Spinal cord (tissue), 10 donors: ENCODE data around the gene LCTL. TPM values are rescaled to one million over a fixed set of nuclear protein-coding genes. Genes with fewer than 3 reads are reported as not detected.

Experiments
- DNase-seq, 6 donors: peaks; one replicate each; pipeline versions ENCODE4 v3.0.0 to v3.0.0-alpha.2; 2013 to 2015; ENCODE audit warnings: low spot score in 6 of 6, low read depth in 4 of 6
- H3K27ac ChIP-seq: one replicate; pipeline ENCODE4 v1.5.1; 2013; ENCODE audit warnings: low read depth, low read length, control low read depth
- H3K27me3 ChIP-seq: one replicate; pipeline ENCODE4 v1.6.1; 2013; ENCODE audit warnings: low read length; ENCODE audit not compliant: control insufficient read depth, insufficient read depth
- H3K36me3 ChIP-seq: one replicate; pipeline ENCODE4 v1.6.1; 2013; ENCODE audit warnings: low read length; ENCODE audit not compliant: control insufficient read depth, insufficient read depth
- H3K4me1 ChIP-seq: one replicate; pipeline ENCODE4 v1.6.1; 2013; ENCODE audit warnings: low read length; ENCODE audit not compliant: control insufficient read depth, insufficient read depth
- H3K4me3 ChIP-seq: one replicate; pipeline ENCODE4 v1.5.1; 2013; ENCODE audit warnings: low read depth, low read length, control low read depth
- H3K9me3 ChIP-seq: one replicate; pipeline ENCODE4 v1.6.1; 2013; ENCODE audit warnings: low read length; ENCODE audit not compliant: control insufficient read depth, insufficient read depth
- WGBS: methylation state at CpG from one replicate; pipeline ENCODE4 v1.1.5; 2013; ENCODE audit warnings: missing lambda C conversion rate; ENCODE audit not compliant: insufficient coverage; 5-methylcytosine and 5-hydroxymethylcytosine counted together
- polyA plus RNA-seq, 2 donors: library from polyadenylated mRNA; unstranded; fragments of 120-200 nt; gene quantifications; one replicate each; pipeline ENCODE4 v1.2.1, GENCODE V29; 2013; ENCODE audit not compliant: insufficient read length in 2 of 2
- total RNA-seq, 2 donors: library from RNA; depleted of rRNA in 1 of 2; stranded (reverse); fragments of 120-200 nt in 1 of 2; fragments of >200 nt in 1 of 2; gene quantifications; one replicate each; pipeline versions ENCODE4 v1.2.3 to v1.2.4, GENCODE V29; 2013 to 2014
- donor health status: healthy.

The LCTL gene
- total and polyA plus RNA-seq, 4 donors: 0.10 to 0.54 (median 0.38) TPM

DNA sequence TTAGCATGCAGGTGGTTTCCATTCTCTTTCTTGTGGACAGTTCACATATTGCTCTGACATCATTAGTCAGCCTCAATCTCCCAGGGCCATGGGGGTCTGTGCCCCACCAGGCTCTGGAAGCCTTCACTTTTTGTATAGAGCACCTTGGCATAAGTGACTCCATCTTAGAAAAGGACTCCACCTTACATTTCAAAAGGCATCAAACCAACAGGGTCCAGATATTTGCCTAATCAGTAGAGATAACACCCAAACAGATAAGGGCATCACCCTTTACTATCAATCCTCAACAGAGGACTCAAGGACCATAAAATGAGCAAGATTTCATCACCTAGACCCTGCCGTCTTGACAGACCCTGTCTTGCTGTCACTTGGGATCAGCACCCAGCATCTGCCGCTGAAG lies 35.7 kb upstream of the LCTL start:
- H3K27ac ChIP-seq: no peak overlapping the region
- no peaks in the 10 kb centered on the region for H3K36me3 ChIP-seq
- WGBS: 58% methylated on average over 2 of the region's 2 CpGs
- no peaks in the 10 kb centered on the region for H3K27me3 ChIP-seq
- DNase-seq: no peak
- H3K4me1 ChIP-seq: no peaks in the 10 kb centered on the region
- no peaks in the 10 kb centered on the region for H3K9me3 ChIP-seq
- no peak overlapping the region for H3K4me3 ChIP-seq

DNA sequence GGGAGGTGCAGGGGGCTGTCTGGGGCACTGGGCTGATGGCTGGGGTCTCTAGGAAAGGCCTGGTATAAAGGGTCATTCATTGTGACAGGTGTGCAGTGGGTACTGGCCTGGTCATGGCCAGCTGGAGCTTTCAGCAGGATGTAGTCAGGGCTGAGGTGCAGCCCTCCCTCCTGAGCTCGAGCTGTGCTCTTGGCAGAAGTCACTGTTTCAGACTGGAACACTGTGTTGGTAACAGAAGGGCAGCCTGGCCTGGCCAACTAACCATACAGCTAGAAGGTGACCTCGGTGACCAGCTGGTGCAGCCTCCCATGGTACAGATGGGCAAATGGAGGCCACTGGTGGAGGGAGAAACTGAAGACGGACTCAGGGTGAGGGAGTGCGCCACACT lies 34.4 kb upstream of the LCTL start:
- Histone ChIP-seq H3K27me3 (no peaks in the 10 kb centered on the region), H3K36me3 (no peaks in the 10 kb centered on the region), H3K4me3 (no peak overlapping the region), H3K27ac (no peak overlapping the region), H3K4me1 (no peaks in the 10 kb centered on the region), H3K9me3 (no peaks in the 10 kb centered on the region)
- no peak for DNase-seq
- 80% methylated on average over 4 of the region's 4 CpGs for WGBS

DNA sequence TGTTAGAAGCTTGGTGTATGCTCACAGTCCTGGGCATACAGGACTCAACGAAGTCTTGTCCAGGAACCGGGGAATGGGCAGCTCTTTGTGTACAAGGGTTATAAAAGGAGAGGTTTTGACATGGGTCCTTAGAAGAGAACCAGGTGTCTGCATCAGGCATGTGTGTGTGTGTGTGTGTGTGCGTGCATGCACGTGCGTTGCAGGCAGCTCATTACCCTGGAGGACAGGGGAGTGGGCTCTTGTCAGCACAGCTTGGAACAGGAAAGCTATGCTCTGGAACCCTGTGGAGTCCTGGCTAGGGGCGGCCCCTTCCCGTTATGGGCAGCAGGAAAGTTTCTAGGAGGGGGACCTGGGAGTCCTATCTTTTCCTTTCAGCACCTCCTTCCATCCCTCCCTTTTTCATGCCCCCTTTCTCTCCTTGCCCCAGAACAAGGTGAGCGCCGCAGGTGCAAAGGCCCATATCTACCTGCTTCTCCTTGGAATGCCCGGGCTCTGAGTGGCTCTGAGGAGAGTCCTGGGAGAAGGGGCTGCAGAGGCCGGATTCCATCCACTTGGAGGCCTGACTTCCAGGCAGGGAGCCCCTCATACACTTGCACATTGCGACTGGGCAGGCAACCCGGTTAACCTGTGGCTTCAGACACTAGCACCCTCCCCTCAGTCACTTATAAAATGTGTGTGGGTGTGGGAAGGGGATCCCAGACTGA lies 33.9 kb upstream of the LCTL start:
- no peaks in the 10 kb centered on the region for H3K36me3 ChIP-seq
- no peak overlapping the region for H3K4me3 ChIP-seq
- WGBS: 73% methylated on average over 7 of the region's 13 CpGs

DNA sequence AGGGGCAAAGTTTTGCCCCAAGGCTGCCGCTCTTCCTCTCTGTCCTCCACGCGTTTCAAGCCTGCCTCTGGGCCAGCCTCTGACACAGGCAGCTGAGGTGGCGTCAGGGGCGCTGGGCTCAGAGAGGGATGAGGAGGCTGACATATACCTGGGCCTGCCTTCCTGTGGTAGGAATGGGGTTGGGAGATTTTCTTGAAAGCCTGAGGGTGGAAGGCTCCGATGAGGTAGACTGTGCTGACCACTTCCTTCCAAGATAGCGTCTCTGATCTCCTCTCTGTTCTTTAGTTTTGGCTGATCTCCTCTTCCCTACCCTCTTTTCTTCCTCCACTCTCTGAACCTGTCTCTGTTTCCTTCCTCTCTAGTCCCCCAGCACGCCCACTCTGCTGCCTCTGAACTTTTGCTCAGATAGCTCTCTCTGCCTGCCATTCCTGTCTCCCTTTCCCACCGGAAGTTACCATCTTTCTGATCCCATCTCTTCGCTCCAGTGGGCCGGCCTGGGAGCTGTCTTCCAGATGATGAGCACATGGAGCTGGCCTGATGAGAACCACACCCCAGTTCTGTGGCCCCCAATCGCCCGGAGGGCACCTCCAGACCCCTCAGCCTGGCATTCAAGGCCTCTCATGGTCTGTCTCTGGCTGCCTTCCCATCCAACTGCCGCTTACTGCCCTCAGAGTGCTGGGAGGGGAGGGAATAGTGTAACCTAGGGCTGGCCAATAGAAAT lies 32.5 kb upstream of the LCTL start:
- DNase-seq: no peak
- H3K27me3 ChIP-seq: no peaks in the 10 kb centered on the region

More for the DNA sequence above, 33.9 kb upstream of the LCTL start:
- no peaks in the 10 kb centered on the region for H3K9me3 ChIP-seq
- DNase-seq: no peak
- H3K27me3 ChIP-seq: no peaks in the 10 kb centered on the region
- H3K4me1 ChIP-seq: no peaks in the 10 kb centered on the region
- H3K27ac ChIP-seq: no peak overlapping the region

DNA sequence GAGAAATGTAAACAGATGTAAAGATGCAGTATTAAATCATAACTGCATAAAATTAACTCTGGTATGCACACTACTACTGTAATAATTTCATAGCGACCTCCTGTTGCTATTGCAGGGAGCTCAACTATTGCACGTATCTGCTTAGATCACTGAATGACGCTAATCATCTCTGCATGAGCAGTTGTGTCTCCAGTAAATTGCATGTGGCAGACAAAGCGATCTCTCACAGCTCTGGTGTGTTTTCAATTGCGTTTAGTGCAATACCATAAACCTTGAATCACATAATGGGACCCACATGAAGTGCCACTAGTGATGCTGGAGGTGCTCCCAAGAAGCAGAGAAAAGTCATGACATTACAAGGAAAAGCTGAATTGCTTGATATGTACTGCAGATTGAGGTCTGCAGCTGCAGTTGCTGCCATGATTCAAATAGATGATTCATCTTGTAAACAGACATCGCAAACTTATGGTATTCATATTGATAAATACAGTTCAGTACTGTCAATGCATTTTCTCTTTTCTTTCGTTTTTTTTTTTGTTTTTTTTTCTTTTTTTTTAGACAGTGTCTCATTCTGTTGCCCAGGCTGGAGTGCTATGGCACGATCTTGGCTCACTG lies 30.2 kb upstream of the LCTL start:
- Histone ChIP-seq H3K9me3 (no peaks in the 10 kb centered on the region), H3K27ac (no peak overlapping the region), H3K36me3 (no peaks in the 10 kb centered on the region), H3K4me3 (no peak overlapping the region), H3K4me1 (no peaks in the 10 kb centered on the region), H3K27me3 (no peaks in the 10 kb centered on the region)
- 0% methylated on average over 1 of the region's 8 CpGs for WGBS
- DNase-seq: peak in 1 of 6 donors; percentile 86

More for the DNA sequence above, 32.5 kb upstream of the LCTL start:
- Histone ChIP-seq H3K9me3 (no peaks in the 10 kb centered on the region), H3K27ac (no peak overlapping the region), H3K36me3 (no peaks in the 10 kb centered on the region), H3K4me1 (no peaks in the 10 kb centered on the region), H3K4me3 (no peak overlapping the region)
- 91% methylated on average over 13 of the region's 14 CpGs for WGBS

DNA sequence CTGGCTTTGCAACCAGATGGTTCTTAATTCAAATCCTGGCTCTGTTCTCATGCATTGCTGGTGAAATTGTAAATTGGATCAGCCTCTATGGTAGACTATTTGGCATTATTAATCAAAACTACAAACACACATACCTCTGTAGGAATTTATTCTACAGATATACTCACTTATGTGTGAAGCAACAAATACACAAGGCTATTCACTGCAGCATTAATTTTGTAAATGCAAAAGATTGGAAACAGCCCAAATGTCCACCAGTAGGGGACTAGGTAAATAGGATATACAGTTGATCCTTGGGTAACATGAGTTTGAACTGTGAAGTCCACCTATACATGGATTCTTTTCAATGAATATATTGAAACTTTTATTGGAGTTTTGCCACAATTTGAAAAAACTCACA lies 29.5 kb upstream of the LCTL start:
- Histone ChIP-seq H3K27ac (no peak overlapping the region), H3K9me3 (no peaks in the 10 kb centered on the region), H3K4me3 (no peak overlapping the region), H3K36me3 (no peaks in the 10 kb centered on the region), H3K27me3 (no peaks in the 10 kb centered on the region), H3K4me1 (no peaks in the 10 kb centered on the region)
- no peak for DNase-seq

DNA sequence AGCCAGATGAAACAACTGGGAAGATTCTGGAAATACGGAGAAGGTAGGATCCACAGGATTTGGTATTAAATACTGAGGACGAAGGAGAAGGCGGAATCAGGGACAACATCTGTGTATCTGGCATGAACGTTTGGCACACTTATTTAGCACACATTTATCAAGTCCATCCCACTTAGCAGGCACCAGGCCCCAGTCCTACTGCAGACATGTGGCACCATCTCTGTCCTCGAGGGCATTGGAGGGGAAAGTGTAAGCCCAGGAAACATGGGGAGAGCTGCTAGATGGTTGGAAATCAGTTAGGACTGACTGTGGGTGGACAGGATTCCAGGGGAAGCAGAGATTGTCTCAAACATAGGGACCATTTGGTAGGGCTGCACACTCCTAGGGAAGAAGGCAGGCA lies 29.0 kb upstream of the LCTL start:
- DNase-seq: no peak
- Histone ChIP-seq H3K4me1 (no peaks in the 10 kb centered on the region), H3K4me3 (no peak overlapping the region), H3K9me3 (no peaks in the 10 kb centered on the region), H3K27ac (no peak overlapping the region), H3K36me3 (no peaks in the 10 kb centered on the region), H3K27me3 (no peaks in the 10 kb centered on the region)
- 75% methylated on average over 1 of the region's 5 CpGs for WGBS

DNA sequence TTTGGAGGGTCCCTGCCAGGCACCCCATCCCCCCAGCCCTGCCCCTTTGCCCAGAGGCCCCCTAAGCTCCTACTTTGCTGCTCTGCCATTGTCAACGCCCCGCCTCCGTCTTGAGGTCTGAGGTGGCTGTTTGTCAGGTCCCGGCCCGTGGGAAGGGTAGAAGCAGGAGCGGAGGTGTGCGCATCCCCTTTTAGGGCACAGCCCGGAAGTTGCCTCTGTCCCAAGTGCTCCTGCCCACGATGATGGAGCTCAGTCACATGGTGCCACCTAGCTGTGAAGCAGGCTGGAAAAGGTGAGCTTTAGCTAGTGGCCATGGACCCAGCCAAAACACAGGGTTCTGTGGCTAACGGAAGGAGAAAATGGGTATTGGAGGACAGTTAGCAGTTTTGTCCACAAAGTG lies 28.5 kb upstream of the LCTL start:
- Histone ChIP-seq H3K4me3 (no peak overlapping the region), H3K36me3 (no peaks in the 10 kb centered on the region), H3K9me3 (no peaks in the 10 kb centered on the region), H3K4me1 (no peaks in the 10 kb centered on the region), H3K27ac (no peak overlapping the region), H3K27me3 (no peaks in the 10 kb centered on the region)
- WGBS: 79% methylated on average over 10 of the region's 10 CpGs
- no peak for DNase-seq

DNA sequence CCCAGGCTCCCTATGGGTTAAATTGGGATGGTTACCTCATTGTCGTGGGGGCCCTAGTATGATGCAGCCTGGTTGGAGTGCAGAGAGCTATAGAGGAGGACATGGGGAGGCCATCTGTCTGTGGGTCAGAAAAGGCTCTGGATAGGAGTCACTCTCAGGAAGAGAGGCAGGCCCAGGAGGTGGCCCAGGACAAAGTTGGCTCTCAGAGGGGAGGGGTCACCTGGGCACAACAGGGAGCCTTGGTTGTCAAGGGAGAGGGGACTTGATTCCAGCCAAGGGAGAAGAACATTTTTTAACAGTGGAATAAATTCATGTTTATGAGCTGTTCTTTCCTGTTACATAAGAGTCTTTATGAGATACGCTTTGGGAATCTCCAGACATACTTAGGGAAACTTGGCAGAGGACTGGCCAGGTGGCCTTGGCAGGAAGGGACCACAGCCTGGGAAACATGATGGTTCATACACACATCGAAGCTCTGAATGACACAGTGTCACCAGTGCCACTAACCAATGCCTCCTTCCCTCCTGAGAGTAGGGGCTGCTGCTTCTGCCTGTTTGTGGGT lies 27.5 kb upstream of the LCTL start:
- no peak for DNase-seq
- Histone ChIP-seq H3K4me3 (no peak overlapping the region), H3K4me1 (no peaks in the 10 kb centered on the region), H3K27me3 (no peaks in the 10 kb centered on the region), H3K36me3 (no peaks in the 10 kb centered on the region), H3K9me3 (no peaks in the 10 kb centered on the region), H3K27ac (no peak overlapping the region)
- 67% methylated on average over 3 of the region's 3 CpGs for WGBS
